PC-3 (cell line): ENCODE results near the gene KCNG4. TPM values are rescaled to one million over a fixed set of nuclear protein-coding genes. Genes with fewer than 3 reads are reported as not detected.

Experiments
- ATAC-seq: fragments of 200-7000 bp; cut with Tn5 transposase; 2 replicates; pipeline ENCODE4 v1.9.1; 2020; ENCODE audit warnings: mild to moderate bottlenecking, moderate library complexity
- BruUV-seq: library from RNA; stranded (reverse); fragments of 400-500 nt; replicated peaks from 2 replicates; lab custom pipeline; 2021; lab: Mats Ljungman, UMichigan
- CTCF ChIA-PET: fragments of 300-600 bp; sonication (Branson Sonifier 250); formaldehyde crosslinking; loops from one replicate; lab custom pipeline; 2022; ENCODE audit warnings: antibody characterized with exemption; lab: Charles Lee
- POLR2A ChIA-PET: fragments of 300-600 bp; sonication (Branson Sonifier 250); formaldehyde crosslinking; loops from one replicate; lab custom pipeline; 2022; ENCODE audit warnings: antibody characterized with exemption; ENCODE audit not compliant: unreplicated experiment; lab: Charles Lee
- DNase-seq: peaks from one replicate; pipeline ENCODE4 v3.0.0-alpha.2; 2015
- H2AFZ ChIP-seq: fragments of 300-600 bp; sonication (generic); 2 replicates; pipeline ENCODE4 v1.6.0; 2016; ENCODE audit warnings: antibody characterized with exemption, low read length
- H3F3A ChIP-seq: fragments of 300-600 bp; sonication (generic); one replicate; pipeline ENCODE4 v1.6.0; 2017; ENCODE audit warnings: antibody characterized with exemption, low read length, control low read depth, mild to moderate bottlenecking; ENCODE audit not compliant: unreplicated experiment
- H3K27ac ChIP-seq: fragments of 300-600 bp; sonication (generic); 2 replicates; pipeline ENCODE4 v1.5.1; 2016; ENCODE audit warnings: mild to moderate bottlenecking, low read length
- H3K27me3 ChIP-seq: fragments of 300-600 bp; sonication (generic); 2 replicates; pipeline ENCODE4 v1.6.1; 2016; ENCODE audit warnings: low read length, mixed read lengths
- H3K36me3 ChIP-seq: fragments of 300-600 bp; sonication (generic); 2 replicates; pipeline ENCODE4 v1.6.1; 2016; ENCODE audit warnings: low read depth, mixed run types, low read length, mixed read lengths
- H3K4me1 ChIP-seq: fragments of 300-600 bp; sonication (generic); 2 replicates; pipeline ENCODE4 v1.5.1; 2016; ENCODE audit warnings: low read length; ENCODE audit not compliant: insufficient read depth
- H3K4me2 ChIP-seq: fragments of 300-600 bp; sonication (generic); 2 replicates; pipeline ENCODE4 v1.6.0; 2016; ENCODE audit warnings: low read length
- H3K4me3 ChIP-seq: fragments of 300-600 bp; sonication (generic); 2 replicates; pipeline ENCODE4 v1.5.1; 2016; ENCODE audit warnings: mild to moderate bottlenecking, low read length, mixed read lengths
- H3K79me2 ChIP-seq: fragments of 300-600 bp; sonication (generic); 2 replicates; pipeline ENCODE4 v1.6.1; 2017; ENCODE audit warnings: low read length, mixed read lengths
- H3K9ac ChIP-seq: fragments of 300-600 bp; sonication (generic); 2 replicates; pipeline ENCODE4 v1.6.0; 2016; ENCODE audit warnings: mild to moderate bottlenecking, low read length
- H3K9me2 ChIP-seq: fragments of 300-600 bp; sonication (generic); replicated peaks from 2 replicates; pipeline ENCODE4 v1.6.1; 2016; ENCODE audit warnings: mixed run types, low read length, mixed read lengths
- H3K9me3 ChIP-seq: fragments of 300-600 bp; sonication (generic); 2 replicates; pipeline ENCODE4 v1.6.1; 2016; ENCODE audit warnings: low read length, mixed read lengths
- H4K20me1 ChIP-seq: fragments of 300-600 bp; sonication (generic); 2 replicates; pipeline ENCODE4 v1.6.1; 2016; ENCODE audit warnings: low read length, mixed read lengths
- CTCF ChIP-seq: fragments of 300-600 bp; sonication (generic); conservative IDR thresholded peaks from 2 replicates; pipeline ENCODE4 v1.5.1; 2017; ENCODE audit warnings: antibody characterized with exemption, low read depth, mild to moderate bottlenecking, low read length
- EZH2 ChIP-seq: fragments of 300-600 bp; sonication (generic); IDR thresholded peaks from one replicate; pipeline ENCODE4 v1.6.1; 2017; ENCODE audit warnings: antibody characterized with exemption, mild to moderate bottlenecking, low read length; ENCODE audit not compliant: unreplicated experiment
- EZH2phosphoT487 ChIP-seq: fragments of 300-600 bp; sonication (generic); IDR thresholded peaks from 2 replicates; pipeline ENCODE4 v1.6.1; 2018; ENCODE audit warnings: mild to moderate bottlenecking, antibody characterized with exemption, low read length, borderline replicate concordance
- intact Hi-C: fragments of 100-400 bp; cut with micrococcal nuclease; formaldehyde crosslinking; loops from 2 replicates; pipeline ENCODE4 v1.9.0; 2023
- total RNA-seq: library from RNA; depleted of rRNA; stranded (reverse); fragments of >200 nt; gene quantifications from 2 replicates; pipeline ENCODE4 v1.2.3, GENCODE V29; 2014

Gene KCNG4
- total RNA-seq, 1 experiment from 2014 or later: 0.04 TPM

- TF ChIP-seq EZH2phosphoT487: no peak
- TF ChIP-seq EZH2: no peak
- no peak for TF ChIP-seq CTCF
- Histone ChIP-seq H3K4me2 (no peak overlapping the region), H2AFZ (no peak overlapping the region), H3F3A (no peaks in the 10 kb centered on the region), H3K36me3 (no peaks in the 10 kb centered on the region), H3K4me1 (no peaks in the 10 kb centered on the region), H3K9me2 (no peaks in the 10 kb centered on the region), H3K9ac (no peak overlapping the region), H3K27ac (no peak overlapping the region), H4K20me1 (no peaks in the 10 kb centered on the region), H3K9me3 (no peaks in the 10 kb centered on the region), H3K27me3 (no peaks in the 10 kb centered on the region), H3K79me2 (no peaks in the 10 kb centered on the region), H3K4me3 (no peak overlapping the region)
- no peak for ATAC-seq
- no peak for DNase-seq
- no TSS peak for BruUV-seq
- intact Hi-C loops: no loop called here
- CTCF ChIA-PET: no interaction called here
- POLR2A ChIA-PET: no interaction called here
Measured at GRCh38 chr16:84274515-84274914, 34.7 kb upstream of the KCNG4 start.

GRCh38 chr16:84272740-84273320 is 33.0 kb upstream of the KCNG4 start:
- H3F3A ChIP-seq: no peaks in the 10 kb centered on the region
- no TSS peak for BruUV-seq
- DNase-seq (no peak), ATAC-seq (no peak)
- no peaks in the 10 kb centered on the region for H3K9me2 ChIP-seq
- no peak overlapping the region for H3K27ac ChIP-seq
- H3K4me2 ChIP-seq: no peak overlapping the region
- ChIA-PET CTCF (no interaction called here), POLR2A (no interaction called here)
- H3K79me2 ChIP-seq: no peaks in the 10 kb centered on the region
- H3K4me3 ChIP-seq: no peak overlapping the region
- H3K27me3 ChIP-seq: no peaks in the 10 kb centered on the region
- no peaks in the 10 kb centered on the region for H3K4me1 ChIP-seq
- no peaks in the 10 kb centered on the region for H4K20me1 ChIP-seq
- intact Hi-C loops: no loop called here
- H3K9me3 ChIP-seq: no peaks in the 10 kb centered on the region
- H3K36me3 ChIP-seq: no peaks in the 10 kb centered on the region
- no peak for TF ChIP-seq EZH2
- no peak for TF ChIP-seq CTCF
- TF ChIP-seq EZH2phosphoT487: no peak
- no peak overlapping the region for H2AFZ ChIP-seq
- no peak overlapping the region for H3K9ac ChIP-seq

GRCh38 chr16:84271866-84272265 is 32.1 kb upstream of the KCNG4 start:
- no peaks in the 10 kb centered on the region for H3K9me3 ChIP-seq
- no peak for ATAC-seq
- no peak overlapping the region for H2AFZ ChIP-seq
- intact Hi-C loops: no loop called here
- no peaks in the 10 kb centered on the region for H3F3A ChIP-seq
- H3K4me2 ChIP-seq: no peak overlapping the region
- no peaks in the 10 kb centered on the region for H3K27me3 ChIP-seq
- POLR2A ChIA-PET: no interaction called here
- H3K79me2 ChIP-seq: no peaks in the 10 kb centered on the region
- CTCF ChIA-PET: no interaction called here
- no TSS peak for BruUV-seq
- TF ChIP-seq EZH2phosphoT487 (no peak), EZH2 (no peak), CTCF (no peak)
- H4K20me1 ChIP-seq: no peaks in the 10 kb centered on the region
- DNase-seq: no peak
- no peaks in the 10 kb centered on the region for H3K36me3 ChIP-seq
- no peak overlapping the region for H3K4me3 ChIP-seq
- no peaks in the 10 kb centered on the region for H3K9me2 ChIP-seq
- no peak overlapping the region for H3K27ac ChIP-seq
- no peaks in the 10 kb centered on the region for H3K4me1 ChIP-seq
- H3K9ac ChIP-seq: no peak overlapping the region
